ENCODE results near the gene DNLZ. TPM values are rescaled to one million over a fixed set of nuclear protein-coding genes. Genes with fewer than 3 reads are reported as not detected.

Gene DNLZ
- total RNA-seq, 3 donors from 2014 or later: 9.3 to 17.1 (median 10.8) TPM

DNA sequence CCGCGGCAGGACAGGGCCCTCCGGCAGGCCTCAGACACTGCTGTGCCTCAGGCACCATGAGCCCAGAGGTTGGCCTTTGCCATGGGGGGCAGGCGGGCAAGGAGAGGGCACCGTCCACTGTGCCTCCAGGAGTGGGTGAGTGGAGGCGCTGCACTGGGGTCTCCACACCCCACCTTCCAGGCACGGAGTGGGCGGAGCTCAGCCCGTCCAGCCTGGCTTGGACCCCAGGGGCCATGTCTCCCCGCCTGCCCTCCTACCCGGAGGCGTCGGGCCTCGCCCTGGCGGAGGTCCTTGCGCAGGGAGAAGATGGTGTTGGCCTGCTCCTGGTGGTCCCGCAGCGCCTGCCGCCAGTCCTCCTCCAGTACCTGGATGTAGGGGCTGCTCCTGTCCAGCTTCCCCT is 6.5 kb upstream of the DNLZ start:
- Histone ChIP-seq H3K9me3 (no peaks in the 10 kb centered on the region), H3K4me3 (no peak overlapping the region), H3K4me1 (ENCODE audit: low read depth) (no peaks in the 10 kb centered on the region), H3K36me3 (ENCODE audit: low read depth) (no peaks in the 10 kb centered on the region)
- ATAC-seq (no peak), DNase-seq (no peak)
- intact Hi-C loops (cut with DNase I, micrococcal nuclease): no loop called here
- TF ChIP-seq CTCF (IDR thresholded peaks at IDR 0.05): no peak

DNA sequence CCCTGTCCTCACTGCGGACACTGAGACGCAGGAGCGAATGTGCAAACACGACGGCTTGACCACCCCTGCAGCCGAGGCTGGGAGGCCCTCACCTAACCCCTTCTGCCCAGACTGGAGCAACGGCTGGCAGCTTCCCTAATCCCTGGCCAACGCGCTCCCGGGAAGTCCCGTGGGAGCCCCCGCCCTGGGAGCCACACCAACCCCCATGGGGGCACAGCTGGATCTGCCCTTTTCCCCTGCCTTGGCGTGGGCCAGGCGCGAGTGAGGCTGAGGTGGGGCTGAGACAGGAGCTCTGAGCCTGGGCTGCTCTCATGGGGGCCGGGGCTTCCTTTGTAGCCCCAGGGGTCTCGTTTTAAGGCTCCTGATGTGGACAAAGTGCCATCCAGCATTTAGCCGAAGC is 4.6 kb upstream of the DNLZ start:
- intact Hi-C loops (cut with DNase I, micrococcal nuclease): no loop called here
- H3K9me3 ChIP-seq: no peaks in the 10 kb centered on the region
- ATAC-seq (no peak), DNase-seq (no peak)
- no peak for TF ChIP-seq CTCF (IDR thresholded peaks at IDR 0.05)
- H3K4me3 ChIP-seq: no peak overlapping the region
- no peaks in the 10 kb centered on the region for H3K4me1 ChIP-seq (ENCODE audit: low read depth)
- H3K36me3 ChIP-seq (ENCODE audit: low read depth): no peaks in the 10 kb centered on the region

DNA sequence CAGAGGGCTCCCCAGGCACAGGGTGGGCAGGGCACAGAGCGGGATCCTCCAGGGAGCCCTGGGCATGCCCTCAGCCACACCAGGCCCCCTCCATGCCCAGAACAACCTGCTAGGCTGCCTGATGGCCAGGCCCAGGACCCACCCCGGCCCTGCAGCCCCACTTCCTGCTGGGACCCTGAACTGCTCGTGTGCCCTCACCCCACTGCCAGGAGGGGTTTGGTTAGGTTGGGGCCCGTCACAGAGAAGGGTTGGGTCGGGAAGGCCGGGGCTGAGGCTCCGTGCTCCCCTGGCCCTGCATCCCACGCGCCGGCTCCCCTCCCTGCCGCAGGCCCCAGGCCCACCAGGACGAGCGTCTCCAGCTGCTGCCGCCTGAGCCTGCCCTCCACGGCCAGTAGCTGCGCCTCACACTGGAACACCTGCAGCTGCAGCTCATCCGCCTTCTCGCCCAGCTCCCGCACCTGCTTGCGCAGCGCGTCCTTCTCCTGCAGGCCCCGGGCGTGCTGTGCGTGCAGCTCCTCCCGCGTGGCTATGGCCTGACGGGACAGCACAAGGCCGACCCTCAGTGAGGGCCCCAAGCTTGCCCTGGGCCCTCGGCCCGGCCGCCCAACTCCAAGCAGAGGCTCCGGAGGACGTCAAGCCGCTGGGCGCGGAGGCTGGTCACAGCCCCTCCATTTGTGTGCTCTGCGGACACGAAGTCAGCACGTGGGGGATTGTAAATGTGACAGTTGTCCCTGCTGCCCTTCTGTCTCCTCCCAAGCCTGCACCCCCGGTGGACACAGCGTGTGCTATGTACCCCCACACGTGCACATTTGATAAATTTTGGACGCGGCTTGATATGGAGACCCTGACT is 4.0 kb upstream of the DNLZ start:
- DNase-seq (no peak), ATAC-seq (no peak)
- no peaks in the 10 kb centered on the region for H3K36me3 ChIP-seq (ENCODE audit: low read depth)
- H3K4me1 ChIP-seq (ENCODE audit: low read depth): peaks cover 7% of the 10 kb centered on the region
- no peak overlapping the region for H3K4me3 ChIP-seq
- TF ChIP-seq CTCF (IDR thresholded peaks at IDR 0.05): no peak
- intact Hi-C loops (cut with DNase I, micrococcal nuclease): no loop called here
- no peaks in the 10 kb centered on the region for H3K9me3 ChIP-seq

DNA sequence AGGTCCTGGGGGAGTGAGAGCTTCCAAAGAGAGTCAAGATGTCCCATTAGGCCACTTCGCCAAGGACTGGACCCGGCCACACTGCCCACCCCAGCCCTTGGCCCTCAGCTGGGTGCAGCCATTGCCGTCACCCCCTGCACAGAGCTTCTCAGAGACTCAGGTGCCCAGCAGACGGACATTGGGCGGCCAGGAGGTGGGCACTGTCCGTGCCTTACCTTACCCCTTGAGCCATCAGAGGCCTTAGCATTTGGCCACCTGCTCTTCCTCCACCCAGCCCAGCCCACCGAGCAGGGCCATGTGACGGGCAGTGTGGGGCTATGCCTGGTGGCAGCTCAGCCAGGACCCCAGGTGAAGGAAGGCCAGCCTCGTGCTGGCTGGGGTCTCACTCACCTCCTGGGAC is 3.3 kb upstream of the DNLZ start:
- no peaks in the 10 kb centered on the region for H3K36me3 ChIP-seq (ENCODE audit: low read depth)
- ATAC-seq: no peak
- TF ChIP-seq CTCF (IDR thresholded peaks at IDR 0.05): no peak
- H3K4me3 ChIP-seq: no peak overlapping the region
- H3K4me1 ChIP-seq (ENCODE audit: low read depth): peaks cover 8% of the 10 kb centered on the region
- no peaks in the 10 kb centered on the region for H3K9me3 ChIP-seq
- intact Hi-C loops (cut with DNase I, micrococcal nuclease): no loop called here
- no peak for DNase-seq

- no peak for TF ChIP-seq CTCF (IDR thresholded peaks at IDR 0.05)
- H3K36me3 ChIP-seq (ENCODE audit: low read depth): no peaks in the 10 kb centered on the region
- no peaks in the 10 kb centered on the region for H3K9me3 ChIP-seq
- peaks cover 8% of the 10 kb centered on the region for H3K4me1 ChIP-seq (ENCODE audit: low read depth)
- H3K4me3 ChIP-seq: no peak overlapping the region
- ATAC-seq: no peak
- intact Hi-C loops (cut with DNase I, micrococcal nuclease): no loop called here
- no peak for DNase-seq
Measured at GRCh38 chr9:136365775-136366222, 2.3 kb upstream of the DNLZ start.
